K562 (cell line): ENCODE data around the gene ZNF438. TPM values are rescaled to one million over a fixed set of nuclear protein-coding genes. Genes with fewer than 3 reads are reported as not detected.

Experiments
- ATAC-seq: fragments of 200-7000 bp; cut with Tn5 transposase; 3 replicates; pipeline ENCODE4 v1.9.1; 2020; ENCODE audit warnings: moderate library complexity
- BruUV-seq: library from RNA; stranded (reverse); fragments of 400-500 nt; replicated peaks from 2 replicates; lab custom pipeline; 2021; lab: Mats Ljungman, UMichigan
- CTCF ChIA-PET: fragments of 300-600 bp; formaldehyde crosslinking; extraction: SDS; loops from one replicate; lab custom pipeline; 2021; ENCODE audit warnings: low intra/inter-chr PET ratio; lab: Yijun Ruan, JAX
- POLR2A ChIA-PET: fragments of 300-600, 350-650 bp; sonication (Branson Sonifier 250); formaldehyde crosslinking; extraction: SDS; loops from one replicate; lab custom pipeline; 2021; ENCODE audit warnings: antibody characterized with exemption, inconsistent platforms; lab: Yijun Ruan, JAX
- DNase-seq, 4 experiments: peaks; one replicate each; pipeline versions ENCODE4 v3.0.0 to v3.0.0-alpha.2; 2011 to 2018; ENCODE audit warnings: low spot score in 3 of 4, mixed read lengths in 3 of 4; ENCODE audit errors: extremely low read depth in 1 of 4
- FAIRE-seq: peaks from 2 replicates; lab custom pipeline; 2011; peaks lifted over from hg19 to GRCh38; lab: Jason Lieb, UNC
- H2AFZ ChIP-seq: 2 replicates; pipeline ENCODE4 v1.6.0; 2011; ENCODE audit warnings: low read depth, low read length, control low read depth, inconsistent platforms
- H3K27ac ChIP-seq: fragments of 200-600 bp; 3 replicates; pipeline ENCODE4 v1.8.0; 2011; ENCODE audit warnings: low read depth, mild to moderate bottlenecking, control low read depth, inconsistent platforms, low read length, moderate library complexity, mixed read lengths; ENCODE audit errors: extremely low read depth
- H3K27me3 ChIP-seq, 2 experiments: fragments of 300-600 bp in 1 of 2; 2 replicates in 1 of 2; 3 replicates in 1 of 2; pipeline versions ENCODE4 v1.6.0 to v1.8.0; 2011; ENCODE audit warnings: inconsistent platforms in 2 of 2, low read length in 2 of 2, mild to moderate bottlenecking in 1 of 2, mixed read lengths in 1 of 2, moderate library complexity in 1 of 2; ENCODE audit not compliant: control insufficient read depth in 2 of 2, insufficient read depth in 2 of 2
- H3K36me3 ChIP-seq: fragments of 300-600 bp; 3 replicates; pipeline ENCODE4 v1.8.0; 2011; ENCODE audit warnings: mild to moderate bottlenecking, low read length, inconsistent platforms; ENCODE audit not compliant: control insufficient read depth, insufficient read depth
- H3K4me1 ChIP-seq, 2 experiments: fragments of 200-600 bp in 1 of 2; replicated peaks in 1 of 2; 2 replicates in 1 of 2; 3 replicates in 1 of 2; pipeline versions ENCODE4 v1.5.1 to v1.8.0; 2011; ENCODE audit warnings: inconsistent platforms in 2 of 2, low read length in 2 of 2, mild to moderate bottlenecking in 1 of 2, mixed read lengths in 1 of 2, moderate library complexity in 1 of 2; ENCODE audit not compliant: control insufficient read depth in 2 of 2, insufficient read depth in 2 of 2
- H3K4me2 ChIP-seq: 2 replicates; pipeline ENCODE4 v1.6.1; 2011; ENCODE audit warnings: low read length, control low read depth, inconsistent platforms, mixed read lengths; ENCODE audit not compliant: insufficient read depth
- H3K4me3 ChIP-seq: fragments of 200-600 bp; sonication (generic), shearing (Covaris generic); 2 replicates; pipeline ENCODE4 v1.5.1; 2016; ENCODE audit warnings: control low read depth, inconsistent platforms
- H3K79me2 ChIP-seq: fragments of 200-600 bp; 3 replicates; pipeline ENCODE4 v1.8.0; 2011; ENCODE audit warnings: low read length, inconsistent platforms; ENCODE audit not compliant: control insufficient read depth, insufficient read depth
- H3K9ac ChIP-seq, 2 experiments: 2 replicates each; pipeline versions ENCODE4 v1.6.0 to v1.6.1; 2011; ENCODE audit warnings: low read depth in 2 of 2, low read length in 2 of 2, control low read depth in 1 of 2, inconsistent platforms in 1 of 2, mild to moderate bottlenecking in 1 of 2, mixed read lengths in 1 of 2; ENCODE audit not compliant: insufficient read depth in 1 of 2
- H3K9me1 ChIP-seq: one replicate; pipeline ENCODE4 v1.6.0; 2011; ENCODE audit warnings: inconsistent platforms, mild to moderate bottlenecking, low read length, moderate library complexity; ENCODE audit not compliant: control insufficient read depth, insufficient read depth
- H3K9me3 ChIP-seq: replicated peaks from 2 replicates; pipeline ENCODE4 v1.5.1; 2011; ENCODE audit warnings: low read depth, low read length, inconsistent platforms; ENCODE audit not compliant: control insufficient read depth, insufficient read depth
- H4K20me1 ChIP-seq: replicated peaks from 2 replicates; pipeline ENCODE4 v1.6.1; 2011; ENCODE audit warnings: low read length, inconsistent platforms, mixed read lengths; ENCODE audit not compliant: control insufficient read depth, insufficient read depth
- BRD4 ChIP-seq: fragments of 200-600 bp; sonication (generic); IDR thresholded peaks from 2 replicates; pipeline ENCODE4 v1.6.1; 2017; ENCODE audit warnings: inconsistent platforms
- CBX1 ChIP-seq: sonication (generic); IDR thresholded peaks from 2 replicates; pipeline ENCODE4 v1.6.1; 2016; ENCODE audit warnings: antibody characterized with exemption, low read depth, mild to moderate bottlenecking
- E4F1 ChIP-seq: fragments of 250-450 bp; sonication (Bioruptor Pico); IDR thresholded peaks from 2 replicates; pipeline ENCODE4 v1.5.0; 2021; ENCODE audit warnings: mild to moderate bottlenecking, borderline replicate concordance
- HNRNPUL1 ChIP-seq: fragments of 200-400 bp; formaldehyde crosslinking; IDR thresholded peaks from 2 replicates; pipeline ENCODE4 v1.6.1; 2017; ENCODE audit warnings: low read length
- PHTF2 ChIP-seq: fragments of 250-450 bp; sonication (Bioruptor Pico); IDR thresholded peaks from 2 replicates; pipeline ENCODE4 v1.5.0; 2021; ENCODE audit warnings: mild to moderate bottlenecking
- SUPT5H ChIP-seq: fragments of 450-650 bp; IDR thresholded peaks from 2 replicates; pipeline ENCODE4 v1.6.1; 2016
- TBP ChIP-seq: optimal IDR thresholded peaks from 2 replicates; pipeline ENCODE3; 2011; ENCODE audit warnings: low read depth, low read length, improper control_type of control experiment
- USF1 ChIP-seq: sonication (generic); formaldehyde crosslinking; IDR thresholded peaks from 2 replicates; pipeline ENCODE4 v1.9.0; 2022; ENCODE audit warnings: mild to moderate bottlenecking, missing genetic modification reagents
- ZNF316 ChIP-seq: fragments of 450-650 bp; IDR thresholded peaks from 2 replicates; pipeline ENCODE4 v1.6.1; 2016
- ZNF324 ChIP-seq: fragments of 250-450 bp; sonication (Bioruptor Pico); IDR thresholded peaks from 2 replicates; pipeline ENCODE4 v1.4.0; 2020; ENCODE audit warnings: mild to moderate bottlenecking
- ZNF444 ChIP-seq: fragments of 250-450 bp; sonication (Bioruptor Pico); IDR thresholded peaks from 2 replicates; pipeline ENCODE4 v1.4.0; 2020; ENCODE audit warnings: mild to moderate bottlenecking, moderate library complexity
- WGBS: fragments of 100-300 bp; shearing (Covaris generic); methylation state at CpG from one replicate; pipeline ENCODE4 v1.1.6; 2016; ENCODE audit warnings: low coverage, mixed read lengths; ENCODE audit not compliant: insufficient coverage; ENCODE audit errors: missing lambda C conversion rate; 5-methylcytosine and 5-hydroxymethylcytosine counted together
- in situ Hi-C: fragments of 300-500 bp; cut with MboI; formaldehyde crosslinking; loops from 4 replicates; pipeline ENCODE4 v1.15.0; 2018; ENCODE audit warnings: inconsistent platforms, mixed read lengths
- intact Hi-C: fragments of 100-400 bp; cut with micrococcal nuclease; formaldehyde crosslinking; loops from 2 replicates; pipeline ENCODE4 v1.14.2; 2022
- polyA plus RNA-seq, 8 experiments: library from polyadenylated mRNA; depleted of rRNA in 4 of 8; stranded (reverse) in 5 of 8; unstranded in 3 of 8; fragments of >200 nt; fragmentation: Nextera tagmentation in 2 of 8; fragmentation: Illumina TruSeq in 1 of 8; extraction: Ambion mirVana in 2 of 8; extraction: Trizol in 1 of 8; gene quantifications; 2 replicates each; pipeline versions ENCODE4 v1.2.1 to v1.2.3, GENCODE V29; 2011 to 2014; ENCODE audit warnings: inconsistent platforms in 1 of 8, missing spikeins in 1 of 8
- total RNA-seq, 7 experiments: library from RNA; depleted of rRNA in 6 of 7; stranded (reverse); fragments of >200 nt in 6 of 7; fragmentation: Illumina TruSeq in 2 of 7; extraction: Trizol in 2 of 7; gene quantifications; 2 replicates each; pipeline versions ENCODE4 v1.2.1 to v1.2.3, GENCODE V29; 2011 to 2021; ENCODE audit warnings: low replicate concordance in 1 of 7
- TF ChIP-seq, protein P1 (sequence below): fragments of 250-450 bp; sonication (Bioruptor Pico); IDR thresholded peaks from 2 replicates; pipeline ENCODE4 v1.4.0; 2020; ENCODE audit warnings: mild to moderate bottlenecking, moderate library complexity

The ZNF438 gene
- total and polyA plus RNA-seq, 9 of the 15 experiments (the other 6 are each of a cell fraction or from before 2014, with no cell fraction given) = 0.45 to 1.5 (median 0.91) TPM

DNA sequence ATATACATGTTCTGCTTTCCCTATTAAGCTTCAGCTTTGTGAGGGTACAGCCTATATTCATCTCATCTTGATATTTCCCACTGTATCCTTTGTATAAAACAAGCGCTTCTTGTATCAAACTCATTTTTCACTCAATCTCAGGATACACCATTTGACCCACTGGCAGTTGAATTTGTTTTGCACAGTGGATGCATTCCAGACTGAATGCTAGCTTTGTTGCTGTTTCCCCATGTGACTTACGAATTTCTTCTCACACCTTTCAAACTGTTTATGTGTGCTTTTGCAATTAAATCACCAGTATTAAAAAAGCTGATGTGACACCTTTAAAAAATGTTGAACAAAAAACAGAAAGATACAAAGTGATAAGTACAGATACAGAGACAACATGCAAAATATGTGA is 180.9 kb downstream of the ZNF438 start:
- intact Hi-C loops (no loop called here), in situ Hi-C loops (no loop called here)
- FAIRE-seq (no peak), ATAC-seq (no peak), DNase-seq (no peak)
- CTCF ChIA-PET = no interaction called here
- H3K36me3 ChIP-seq = no peaks in the 10 kb centered on the region
- TF ChIP-seq USF1 (CRISPR knock-in tag) (no peak), ZNF316 (peak; percentile 59)
- H3K9me1 ChIP-seq = no peaks in the 10 kb centered on the region
- no peak overlapping the region for H3K4me2 ChIP-seq
- H3K27me3 ChIP-seq = peaks cover 0 to 18% of the 10 kb centered on the region in 2 experiments; a peak in 3 of 5 replicates
- H2AFZ ChIP-seq = no peak overlapping the region
- no peaks in the 10 kb centered on the region for H3K9me3 ChIP-seq
- H3K4me3 ChIP-seq = no peak overlapping the region
- WGBS = 4% methylated on average over 2 of the region's 2 CpGs
- H3K79me2 ChIP-seq = no peaks in the 10 kb centered on the region
- H3K27ac ChIP-seq = no peak overlapping the region
- no peak overlapping the region for H3K9ac ChIP-seq
- POLR2A ChIA-PET = no interaction called here
- H4K20me1 ChIP-seq = no peaks in the 10 kb centered on the region
- no peaks in the 10 kb centered on the region for H3K4me1 ChIP-seq
- no TSS peak for BruUV-seq

GRCh38 chr10:30849231-30850035 is 182.2 kb downstream of the ZNF438 start:
- Histone ChIP-seq H3K79me2 (no peaks in the 10 kb centered on the region), H3K36me3 (no peaks in the 10 kb centered on the region), H3K4me2 (no peak overlapping the region), H3K9ac (no peak overlapping the region), H3K27ac (no peak overlapping the region), H3K27me3 (peaks cover 0 to 18% of the 10 kb centered on the region in 2 experiments; a peak in 2 of 5 replicates), H3K4me3 (no peak overlapping the region), H3K9me3 (no peaks in the 10 kb centered on the region), H3K4me1 (no peaks in the 10 kb centered on the region), H2AFZ (no peak overlapping the region), H3K9me1 (no peaks in the 10 kb centered on the region), H4K20me1 (no peaks in the 10 kb centered on the region)
- WGBS = 0% methylated on average over 3 of the region's 3 CpGs
- in situ Hi-C loops = no loop called here
- intact Hi-C loops = no loop called here
- FAIRE-seq (no peak), DNase-seq (no peak), ATAC-seq (no peak)
- POLR2A ChIA-PET = no interaction called here
- CTCF ChIA-PET = no interaction called here
- no TSS peak for BruUV-seq
- TF ChIP-seq ZNF324 (CRISPR knock-in tag) (no peak), TBP (no peak), CBX1 (no peak), ZNF444 (CRISPR knock-in tag) (no peak), SUPT5H (no peak), HNRNPUL1 (no peak), E4F1 (CRISPR knock-in tag) (no peak), PHTF2 (no peak), BRD4 (no peak)
- TF ChIP-seq, protein P1, sequence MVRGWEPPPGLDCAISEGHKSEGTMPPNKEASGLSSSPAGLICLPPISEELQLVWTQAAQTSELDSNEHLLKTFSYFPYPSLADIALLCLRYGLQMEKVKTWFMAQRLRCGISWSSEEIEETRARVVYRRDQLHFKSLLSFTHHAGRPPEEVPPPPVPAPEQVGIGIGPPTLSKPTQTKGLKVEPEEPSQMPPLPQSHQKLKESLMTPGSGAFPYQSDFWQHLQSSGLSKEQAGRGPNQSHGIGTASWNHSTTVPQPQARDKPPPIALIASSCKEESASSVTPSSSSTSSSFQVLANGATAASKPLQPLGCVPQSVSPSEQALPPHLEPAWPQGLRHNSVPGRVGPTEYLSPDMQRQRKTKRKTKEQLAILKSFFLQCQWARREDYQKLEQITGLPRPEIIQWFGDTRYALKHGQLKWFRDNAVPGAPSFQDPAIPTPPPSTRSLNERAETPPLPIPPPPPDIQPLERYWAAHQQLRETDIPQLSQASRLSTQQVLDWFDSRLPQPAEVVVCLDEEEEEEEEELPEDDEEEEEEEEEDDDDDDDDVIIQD = no peak
